Occipital lobe (tissue), 2 donors: ENCODE results near the gene CCL23. TPM values are rescaled to one million over a fixed set of nuclear protein-coding genes. Genes with fewer than 3 reads are reported as not detected.
"Not testable (repeated sequence)": the region's sequence is repeated elsewhere in the genome, so short reads cannot be mapped to it uniquely, and the experiment has no call there.

Experiments
- DNase-seq: peaks from one replicate; lab custom pipeline; 2025; lab: John Stamatoyannopoulos, UW
- total RNA-seq: library from RNA; depleted of rRNA; stranded (reverse); fragments of >200 nt; gene quantifications from one replicate; pipeline ENCODE4 v1.2.3, GENCODE V29; 2014

The CCL23 gene
- total RNA-seq, 1 donor from 2014 or later, result not detected

GRCh38 chr17:36004594-36005108 is 13.1 kb downstream of the CCL23 start:
- DNase-seq, result no peak

- no peak for DNase-seq
Measured at GRCh38 chr17:36002631-36003030, 15.1 kb downstream of the CCL23 start.

- DNase-seq, result no peak
Measured at GRCh38 chr17:36001862-36002603, 15.7 kb downstream of the CCL23 start.

GRCh38 chr17:36001110-36001771 is 16.5 kb downstream of the CCL23 start, which contains the start of gene CCL15:
Gene CCL15, minus strand, starts transcription at chr17:36001553. Its CDS starts 61 bp downstream, at chr17:36001492.
- no peak for DNase-seq

GRCh38 chr17:36000732-36001109 is 17.1 kb downstream of the CCL23 start:
- DNase-seq, result no peak

GRCh38 chr17:35998756-35999155 is 19.0 kb downstream of the CCL23 start:
- DNase-seq, result no peak

GRCh38 chr17:35998018-35998545 is 19.7 kb downstream of the CCL23 start:
- no peak for DNase-seq

GRCh38 chr17:35995346-35995745 is 22.4 kb downstream of the CCL23 start:
- not testable (repeated sequence) for DNase-seq

- no peak for DNase-seq
Measured at GRCh38 chr17:35991075-35991474, 26.7 kb downstream of the CCL23 start.

- DNase-seq, result no peak
Measured at GRCh38 chr17:35988164-35988563, 29.6 kb downstream of the CCL23 start.

GRCh38 chr17:35986643-35987042 is 31.1 kb downstream of the CCL23 start, which contains the start of gene CCL14:
Gene CCL14, minus strand, starts transcription at chr17:35986729. Its CDS starts 80 bp downstream, at chr17:35986649.
- no peak for DNase-seq

GRCh38 chr17:35984140-35984539 is 33.6 kb downstream of the CCL23 start:
- DNase-seq, result no peak

- no peak for DNase-seq
Measured at GRCh38 chr17:35982409-35983191, 35.2 kb downstream of the CCL23 start.

- DNase-seq, result no peak
Measured at GRCh38 chr17:35981908-35982330, 35.9 kb downstream of the CCL23 start.

GRCh38 chr17:35981246-35981645 is 36.5 kb downstream of the CCL23 start, which contains the start of gene CCL16:
Gene CCL16, minus strand, starts transcription at chr17:35981497. Its CDS starts 77 bp downstream, at chr17:35981420.
- DNase-seq, result no peak

GRCh38 chr17:35978346-35978745 is 39.4 kb downstream of the CCL23 start:
- no peak for DNase-seq

- DNase-seq, result no peak
Measured at GRCh38 chr17:35977509-35977908, 40.3 kb downstream of the CCL23 start.

GRCh38 chr17:35973333-35974260 is 44.2 kb downstream of the CCL23 start:
- DNase-seq, result no peak

- no peak for DNase-seq
Measured at GRCh38 chr17:35972945-35973332, 44.8 kb downstream of the CCL23 start.

GRCh38 chr17:35972535-35972934 is 45.2 kb downstream of the CCL23 start:
- no peak for DNase-seq
